ENCODE data around the gene ELP1.
"Not testable (repeated sequence)": the region's sequence is repeated elsewhere in the genome, so short reads cannot be mapped to it uniquely, and the experiment has no call there.

ELP1 gene

DNA sequence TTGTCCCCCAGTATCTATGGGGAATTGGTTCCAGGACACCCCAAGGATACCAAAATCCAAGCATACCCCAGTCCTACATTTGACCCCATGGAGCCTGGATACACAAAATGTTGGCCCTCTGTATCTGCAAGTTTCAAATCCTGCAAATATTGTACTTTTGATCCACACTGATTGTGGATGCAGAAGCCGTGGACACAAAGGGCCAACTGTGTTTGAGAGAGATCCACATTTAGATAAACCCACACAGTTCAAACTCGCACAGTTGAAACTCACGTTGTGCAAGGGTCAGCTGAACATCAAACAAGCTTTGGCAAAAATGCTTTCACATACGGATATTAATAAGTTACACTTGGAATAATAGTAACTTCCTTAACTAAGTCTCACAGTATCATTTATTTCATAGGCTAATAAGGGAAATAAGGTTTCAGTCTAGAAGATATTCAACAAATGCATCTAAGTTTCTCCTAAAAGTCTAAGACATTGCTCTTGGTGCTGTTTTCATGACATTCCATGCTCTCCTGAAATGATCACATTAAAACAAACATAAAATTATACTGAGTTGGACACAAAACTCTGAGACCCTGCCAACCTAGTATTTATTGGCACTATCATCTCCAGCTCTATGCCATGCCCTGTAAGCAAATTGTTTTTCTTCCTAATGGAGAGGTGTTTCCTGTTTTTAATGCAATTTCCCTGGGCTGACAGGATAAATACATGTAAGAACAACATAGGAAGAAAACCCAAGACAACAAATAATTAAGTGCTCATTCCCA, 39.5 kb downstream of the ELP1 start:
- H3K27ac ChIP-seq (ENCODE audit: low read length), result no peak overlapping the region
- no peak overlapping the region for H3K9ac ChIP-seq (ENCODE audit: low read depth, low read length)
- ATAC-seq (ENCODE audit: insufficient read depth, low read depth), result no peak
- TF ChIP-seq, protein P1, sequence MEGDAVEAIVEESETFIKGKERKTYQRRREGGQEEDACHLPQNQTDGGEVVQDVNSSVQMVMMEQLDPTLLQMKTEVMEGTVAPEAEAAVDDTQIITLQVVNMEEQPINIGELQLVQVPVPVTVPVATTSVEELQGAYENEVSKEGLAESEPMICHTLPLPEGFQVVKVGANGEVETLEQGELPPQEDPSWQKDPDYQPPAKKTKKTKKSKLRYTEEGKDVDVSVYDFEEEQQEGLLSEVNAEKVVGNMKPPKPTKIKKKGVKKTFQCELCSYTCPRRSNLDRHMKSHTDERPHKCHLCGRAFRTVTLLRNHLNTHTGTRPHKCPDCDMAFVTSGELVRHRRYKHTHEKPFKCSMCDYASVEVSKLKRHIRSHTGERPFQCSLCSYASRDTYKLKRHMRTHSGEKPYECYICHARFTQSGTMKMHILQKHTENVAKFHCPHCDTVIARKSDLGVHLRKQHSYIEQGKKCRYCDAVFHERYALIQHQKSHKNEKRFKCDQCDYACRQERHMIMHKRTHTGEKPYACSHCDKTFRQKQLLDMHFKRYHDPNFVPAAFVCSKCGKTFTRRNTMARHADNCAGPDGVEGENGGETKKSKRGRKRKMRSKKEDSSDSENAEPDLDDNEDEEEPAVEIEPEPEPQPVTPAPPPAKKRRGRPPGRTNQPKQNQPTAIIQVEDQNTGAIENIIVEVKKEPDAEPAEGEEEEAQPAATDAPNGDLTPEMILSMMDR (IDR thresholded peaks at IDR 0.05; ENCODE audit: borderline replicate concordance, extremely low read depth, low read length, poor library complexity, severe bottlenecking), result no peak
- no peak for TF ChIP-seq EZH2 (IDR thresholded peaks at IDR 0.05; ENCODE audit: borderline replicate concordance, low read depth, low read length, severe bottlenecking)
- H3K27me3 ChIP-seq (ENCODE audit: insufficient read depth, low read length, poor library complexity), result no peaks in the 10 kb centered on the region
- H3K36me3 ChIP-seq (ENCODE audit: insufficient read depth, low read length), result peaks cover 77% of the 10 kb centered on the region
- no peak overlapping the region for H3K4me3 ChIP-seq (ENCODE audit: low read depth in 1 of 2, low read length in 2 of 2)
- no peaks in the 10 kb centered on the region for H3K9me3 ChIP-seq (ENCODE audit: insufficient read depth, low read length, severe bottlenecking)
- no peak overlapping the region for H3K4me2 ChIP-seq (ENCODE audit: insufficient read depth, low read length)
- H3K4me1 ChIP-seq (ENCODE audit: insufficient read depth, low read length), result no peaks in the 10 kb centered on the region
- no peaks in the 10 kb centered on the region for H4K20me1 ChIP-seq (ENCODE audit: insufficient read depth, low read length)
- H2AFZ ChIP-seq (ENCODE audit: low read depth, low read length), result no peak overlapping the region
- no peak for DNase-seq
- H3K79me2 ChIP-seq (ENCODE audit: insufficient read depth, low read length), result no peaks in the 10 kb centered on the region

DNA sequence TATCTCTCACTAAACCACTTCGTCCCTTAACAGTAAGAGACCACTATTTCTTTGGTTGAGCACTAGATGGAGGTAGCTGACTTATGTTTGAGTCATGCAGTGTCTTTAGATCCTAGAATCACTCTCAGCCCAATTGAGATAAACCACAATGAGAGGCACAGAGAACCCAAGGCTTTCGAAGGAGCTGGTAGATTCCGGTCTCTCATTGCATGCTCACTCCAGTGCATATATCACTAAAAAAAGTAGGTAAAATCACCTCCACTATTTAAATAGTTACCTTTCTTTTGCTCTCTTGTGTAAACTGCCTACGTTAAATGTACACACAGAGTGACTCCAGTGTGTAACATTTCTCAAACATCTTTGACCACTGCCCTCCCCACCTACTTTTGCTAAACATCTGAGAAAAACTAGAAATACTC, 44.3 kb downstream of the ELP1 start:
- Histone ChIP-seq H3K4me2 (ENCODE audit: insufficient read depth, low read length) (no peak overlapping the region), H3K27ac (ENCODE audit: low read length) (no peak overlapping the region), H3K9me3 (ENCODE audit: insufficient read depth, low read length, severe bottlenecking) (no peaks in the 10 kb centered on the region), H3K27me3 (ENCODE audit: insufficient read depth, low read length, poor library complexity) (no peaks in the 10 kb centered on the region), H4K20me1 (ENCODE audit: insufficient read depth, low read length) (no peaks in the 10 kb centered on the region), H3K9ac (ENCODE audit: low read depth, low read length) (no peak overlapping the region), H3K4me3 (ENCODE audit: low read depth in 1 of 2, low read length in 2 of 2) (no peak overlapping the region), H2AFZ (ENCODE audit: low read depth, low read length) (no peak overlapping the region), H3K36me3 (ENCODE audit: insufficient read depth, low read length) (peaks cover 74% of the 10 kb centered on the region), H3K79me2 (ENCODE audit: insufficient read depth, low read length) (no peaks in the 10 kb centered on the region), H3K4me1 (ENCODE audit: insufficient read depth, low read length) (no peaks in the 10 kb centered on the region)
- ATAC-seq (ENCODE audit: insufficient read depth, low read depth) (no peak), DNase-seq (no peak)
- TF ChIP-seq EZH2 (IDR thresholded peaks at IDR 0.05; ENCODE audit: borderline replicate concordance, low read depth, low read length, severe bottlenecking), result no peak
- TF ChIP-seq, protein P1 (IDR thresholded peaks at IDR 0.05; ENCODE audit: borderline replicate concordance, extremely low read depth, low read length, poor library complexity, severe bottlenecking), result peak; percentile 34

DNA sequence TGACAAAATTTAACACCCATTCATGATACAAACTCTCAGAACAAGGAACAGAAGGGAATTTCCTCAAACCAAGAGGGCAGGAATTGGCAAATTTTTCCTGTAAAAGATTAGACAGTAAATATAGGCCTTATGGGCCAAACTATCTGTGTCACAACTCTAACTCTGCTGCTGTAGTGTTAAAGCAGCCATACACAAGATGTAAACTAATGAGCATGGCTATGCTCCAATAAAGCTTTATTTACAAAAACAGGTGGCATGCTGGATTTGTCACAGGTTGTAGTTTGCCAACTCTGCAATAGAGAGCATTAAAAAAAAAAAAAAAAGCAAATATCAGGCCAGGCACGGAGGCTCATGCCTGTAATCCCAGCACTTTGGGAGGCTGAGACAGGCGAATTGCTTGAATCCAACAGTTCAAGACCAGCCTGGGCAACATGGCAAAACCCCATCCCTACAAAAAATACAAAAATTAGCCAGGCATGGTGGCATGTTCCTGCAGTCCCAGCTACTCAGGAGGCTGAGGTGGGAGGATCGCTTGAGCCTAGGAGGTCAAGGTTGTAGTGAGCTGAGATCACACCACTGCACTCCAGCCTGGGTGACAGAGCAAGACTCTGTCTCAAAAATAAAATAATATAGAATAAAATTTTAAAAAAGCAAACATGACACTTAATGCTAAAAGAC, 47.2 kb downstream of the ELP1 start:
- DNase-seq; H2AFZ ChIP-seq (ENCODE audit: low read depth, low read length); H3K79me2 ChIP-seq (ENCODE audit: insufficient read depth, low read length); H3K9ac ChIP-seq (ENCODE audit: low read depth, low read length); H3K4me3 ChIP-seq (ENCODE audit: low read depth in 1 of 2, low read length in 2 of 2); H3K27ac ChIP-seq (ENCODE audit: low read length); H3K27me3 ChIP-seq (ENCODE audit: insufficient read depth, low read length, poor library complexity); ATAC-seq (ENCODE audit: insufficient read depth, low read depth); H3K4me1 ChIP-seq (ENCODE audit: insufficient read depth, low read length); H3K9me3 ChIP-seq (ENCODE audit: insufficient read depth, low read length, severe bottlenecking); H3K4me2 ChIP-seq (ENCODE audit: insufficient read depth, low read length); H4K20me1 ChIP-seq (ENCODE audit: insufficient read depth, low read length): not testable (repeated sequence)
- peaks cover 60% of the 10 kb centered on the region for H3K36me3 ChIP-seq (ENCODE audit: insufficient read depth, low read length)

DNA sequence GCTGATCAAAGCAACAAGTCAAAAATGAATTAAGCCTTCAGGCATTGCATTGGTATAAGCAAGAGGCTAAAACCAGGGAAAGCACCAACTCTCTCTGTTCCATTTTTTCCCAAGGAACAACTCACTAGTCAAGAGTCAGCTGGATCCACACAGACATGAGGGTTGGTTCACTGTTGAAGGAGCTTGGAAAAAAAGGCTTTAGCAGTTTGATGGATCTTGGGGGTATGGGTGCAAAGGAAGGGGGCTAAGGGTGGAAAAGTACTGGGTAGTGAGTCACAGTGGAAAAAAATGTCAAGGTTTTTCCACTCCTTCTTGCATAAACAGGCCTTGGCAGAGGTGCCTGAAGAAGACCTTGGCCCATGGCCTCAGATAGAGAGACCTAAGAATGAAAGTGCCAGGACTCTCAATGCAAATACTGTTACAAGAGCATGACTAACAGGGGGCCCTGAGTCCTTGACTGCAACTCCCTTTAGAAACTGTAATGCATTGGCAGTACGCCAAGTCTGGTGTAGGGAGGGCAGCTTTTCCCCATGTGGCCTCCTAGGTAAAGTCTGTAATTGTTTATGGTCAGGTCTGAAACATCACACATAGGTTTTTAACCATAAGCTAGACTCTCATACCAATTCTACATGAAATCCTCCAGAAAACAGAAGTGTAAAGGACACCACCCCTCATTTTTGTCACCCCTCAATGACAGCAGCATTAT, 48.1 kb downstream of the ELP1 start:
- Histone ChIP-seq H3K79me2 (ENCODE audit: insufficient read depth, low read length) (no peaks in the 10 kb centered on the region), H3K27ac (ENCODE audit: low read length) (no peak overlapping the region), H3K4me1 (ENCODE audit: insufficient read depth, low read length) (no peaks in the 10 kb centered on the region), H3K27me3 (ENCODE audit: insufficient read depth, low read length, poor library complexity) (no peaks in the 10 kb centered on the region), H3K4me3 (ENCODE audit: low read depth in 1 of 2, low read length in 2 of 2) (no peak overlapping the region), H3K9me3 (ENCODE audit: insufficient read depth, low read length, severe bottlenecking) (no peaks in the 10 kb centered on the region), H3K4me2 (ENCODE audit: insufficient read depth, low read length) (no peak overlapping the region), H3K36me3 (ENCODE audit: insufficient read depth, low read length) (peaks cover 58% of the 10 kb centered on the region), H2AFZ (ENCODE audit: low read depth, low read length) (no peak overlapping the region), H3K9ac (ENCODE audit: low read depth, low read length) (no peak overlapping the region), H4K20me1 (ENCODE audit: insufficient read depth, low read length) (no peaks in the 10 kb centered on the region)
- DNase-seq (peak; percentile 5), ATAC-seq (ENCODE audit: insufficient read depth, low read depth) (no peak)
- TF ChIP-seq, protein P1 (IDR thresholded peaks at IDR 0.05; ENCODE audit: borderline replicate concordance, extremely low read depth, low read length, poor library complexity, severe bottlenecking), result no peak
- TF ChIP-seq EZH2 (IDR thresholded peaks at IDR 0.05; ENCODE audit: borderline replicate concordance, low read depth, low read length, severe bottlenecking), result no peak

All from DND-41 (cell line).